ENCODE data around the gene DIP2C.
"Not testable (repeated sequence)": the region's sequence is repeated elsewhere in the genome, so short reads cannot be mapped to it uniquely, and the experiment has no call there.

The DIP2C gene

DNA sequence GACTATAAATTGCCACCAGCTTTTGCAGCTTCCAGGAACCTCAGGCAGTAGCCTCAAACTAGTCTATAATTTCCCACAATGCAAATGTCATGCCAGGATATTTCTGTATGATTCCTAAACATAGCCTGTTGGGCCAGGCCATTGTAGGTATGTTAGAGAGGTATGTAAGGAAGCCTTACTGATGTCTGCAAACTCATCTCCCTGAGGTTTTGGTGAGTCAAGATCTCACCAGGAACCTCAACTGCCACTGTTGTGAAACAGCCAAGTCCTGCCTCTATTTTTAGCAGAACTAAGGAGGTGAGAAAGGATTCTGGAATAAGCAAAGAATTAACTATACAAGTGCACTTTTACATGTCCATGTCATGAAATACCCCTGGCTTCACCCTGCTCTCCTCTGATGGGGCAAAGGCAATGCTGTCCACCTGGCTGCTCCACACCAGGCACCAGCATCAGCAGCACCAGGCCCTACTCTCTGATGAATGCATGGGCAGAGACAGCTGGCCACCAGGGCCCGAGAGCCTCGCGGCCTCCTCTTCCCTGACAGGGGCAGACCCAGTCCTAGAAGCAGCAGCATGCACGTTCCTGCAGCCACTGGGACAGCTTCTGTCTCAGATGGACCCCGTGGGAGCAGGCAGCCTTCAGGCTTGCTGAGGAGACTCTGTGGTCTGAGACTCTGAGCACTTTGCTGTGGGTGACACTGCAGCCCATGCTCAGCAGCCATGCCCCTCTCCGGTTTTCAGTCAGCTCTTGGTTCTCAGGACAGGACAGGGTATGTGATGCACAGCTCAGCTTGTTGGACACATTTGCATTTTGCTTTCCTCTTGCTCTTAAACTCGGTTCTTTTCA, 407.0 kb downstream of the DIP2C start:
- no peak for DNase-seq

DNA sequence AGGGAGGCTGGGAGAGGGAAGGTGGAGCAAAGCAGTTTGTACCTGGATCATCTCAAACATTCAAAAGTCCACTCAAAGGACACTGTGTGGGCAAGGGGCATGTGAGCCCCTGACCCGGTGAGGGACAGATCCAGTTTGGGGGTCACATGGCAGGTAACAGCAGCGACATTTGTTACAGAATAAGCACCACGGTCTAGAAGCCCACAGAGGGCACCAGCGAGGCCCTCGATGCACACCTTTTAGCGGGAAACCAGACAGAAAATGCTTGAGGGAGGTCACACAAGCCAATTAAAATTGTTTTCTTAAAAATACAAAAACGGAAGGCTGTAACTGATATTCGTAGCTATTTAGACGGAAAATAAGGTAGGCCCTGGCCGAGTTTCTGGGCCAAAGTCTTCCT, 409.8 kb downstream of the DIP2C start:
- no peak for DNase-seq

DNA sequence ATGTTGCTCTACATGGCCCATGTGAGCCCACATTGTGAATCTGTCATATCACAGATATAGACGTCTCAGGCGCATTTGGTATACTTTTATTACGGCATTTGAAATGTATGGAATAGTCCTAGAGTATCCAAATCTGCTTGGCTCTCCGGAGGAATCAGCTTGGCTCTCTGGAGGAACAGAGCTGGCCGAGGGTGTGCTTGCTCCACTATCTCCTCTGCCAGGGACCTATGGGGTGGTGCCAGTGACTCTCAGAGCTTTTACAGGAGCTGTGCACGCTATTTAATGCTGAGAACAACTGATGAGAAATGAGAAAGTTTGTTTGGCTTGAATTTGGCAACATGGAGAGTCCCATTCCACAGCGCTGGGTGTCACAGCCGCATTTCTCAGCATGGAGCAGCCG, 410.2 kb downstream of the DIP2C start:
- DNase-seq = no peak

DNA sequence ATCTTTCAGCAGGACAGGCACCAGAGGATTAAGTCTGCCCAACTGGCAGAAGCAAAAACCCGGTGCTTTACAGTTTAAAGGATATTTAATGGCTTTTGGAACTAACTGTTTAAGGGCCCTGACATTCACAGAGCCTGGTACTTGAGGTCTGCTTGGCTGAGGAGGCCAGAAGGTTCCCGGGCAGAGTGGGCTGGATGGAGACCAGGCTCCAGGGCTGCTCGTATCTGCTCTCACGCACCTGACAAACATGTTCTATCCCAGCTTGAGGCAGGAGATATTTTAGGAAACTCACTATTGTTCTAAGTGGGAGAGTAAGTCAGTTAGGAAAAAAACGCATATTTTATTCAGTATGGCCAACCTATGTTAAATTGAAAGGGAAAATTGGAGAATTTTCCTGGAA, 410.8 kb downstream of the DIP2C start:
- DNase-seq = no peak

DNA sequence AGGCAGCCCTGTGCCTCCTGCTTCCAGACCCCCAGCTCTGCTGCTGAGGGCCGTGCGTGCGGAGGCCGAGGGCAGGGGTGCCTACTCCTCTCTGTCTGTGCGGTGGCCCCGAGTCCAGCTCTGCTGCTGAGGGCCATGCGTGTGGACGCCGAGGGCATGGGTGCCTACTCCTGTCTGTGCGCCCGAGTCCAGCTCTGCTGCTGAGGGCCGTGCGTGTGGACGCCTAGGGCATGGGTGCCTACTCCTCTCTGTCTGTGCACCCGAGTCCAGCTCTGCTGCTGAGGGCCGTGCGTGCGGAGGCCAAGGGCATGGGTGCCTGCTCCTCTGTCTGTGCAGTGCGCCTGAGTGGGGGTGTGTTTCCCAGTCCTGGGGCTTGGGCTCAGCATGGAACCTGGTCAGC, 411.5 kb downstream of the DIP2C start:
- no peak for DNase-seq

DNA sequence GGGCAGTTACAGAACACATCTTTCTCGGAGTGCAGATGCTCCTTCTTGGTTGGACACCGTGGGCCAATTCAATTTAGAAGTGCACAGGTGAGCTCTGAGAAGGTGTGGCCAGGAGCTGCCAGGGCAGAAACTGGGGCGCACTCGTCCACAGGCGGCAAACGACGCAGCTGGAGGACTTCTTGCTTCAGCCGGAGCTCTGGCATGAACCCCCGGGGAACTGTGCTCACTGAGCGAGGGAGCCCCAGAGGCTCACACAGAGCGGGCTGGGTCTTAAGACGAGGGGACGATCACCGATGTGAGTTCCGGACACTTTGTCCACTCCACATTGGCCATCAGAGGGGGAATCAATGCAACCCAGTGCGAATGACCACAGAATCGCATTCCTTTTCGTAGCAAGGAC, 413.8 kb downstream of the DIP2C start:
- no peak for DNase-seq

DNA sequence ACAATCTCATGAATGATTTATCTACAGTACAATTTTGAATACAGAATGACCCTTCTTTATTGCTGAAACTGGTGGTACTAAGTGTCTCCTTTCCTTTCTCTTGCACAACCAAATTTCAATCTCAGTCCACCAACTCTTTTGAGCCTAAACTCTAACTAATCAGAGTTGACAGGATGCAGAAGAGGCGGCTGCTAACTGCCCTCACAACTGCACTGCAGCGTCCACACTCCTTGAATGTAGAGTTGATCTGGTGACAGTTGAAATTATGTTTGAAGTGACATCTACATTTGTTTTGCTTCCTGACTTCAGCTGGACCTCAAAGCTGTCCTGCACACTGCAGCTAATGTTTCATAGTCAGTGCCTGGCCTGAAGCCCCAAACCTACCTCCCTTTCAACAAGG, 414.6 kb downstream of the DIP2C start:
- no peak for DNase-seq

DNA sequence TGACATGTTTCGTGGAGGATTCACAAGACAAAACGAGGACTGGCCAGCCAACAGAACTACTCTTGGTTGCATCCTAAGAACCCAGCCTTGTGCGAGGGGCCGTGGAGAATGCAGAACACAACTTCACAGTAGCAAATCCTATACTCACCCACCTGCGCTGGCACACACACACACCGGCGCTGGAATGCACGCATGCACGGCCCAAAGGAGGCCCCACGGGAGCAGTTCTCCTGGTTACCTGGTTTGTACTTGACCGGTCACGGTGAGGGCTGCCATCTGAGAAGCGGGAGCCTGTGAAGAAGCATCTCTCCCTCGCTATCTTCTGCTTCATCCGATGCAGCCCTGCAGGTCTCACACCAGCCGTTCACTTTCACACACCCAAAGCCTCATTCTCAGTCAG, 416.4 kb downstream of the DIP2C start:
- DNase-seq = no peak

DNA sequence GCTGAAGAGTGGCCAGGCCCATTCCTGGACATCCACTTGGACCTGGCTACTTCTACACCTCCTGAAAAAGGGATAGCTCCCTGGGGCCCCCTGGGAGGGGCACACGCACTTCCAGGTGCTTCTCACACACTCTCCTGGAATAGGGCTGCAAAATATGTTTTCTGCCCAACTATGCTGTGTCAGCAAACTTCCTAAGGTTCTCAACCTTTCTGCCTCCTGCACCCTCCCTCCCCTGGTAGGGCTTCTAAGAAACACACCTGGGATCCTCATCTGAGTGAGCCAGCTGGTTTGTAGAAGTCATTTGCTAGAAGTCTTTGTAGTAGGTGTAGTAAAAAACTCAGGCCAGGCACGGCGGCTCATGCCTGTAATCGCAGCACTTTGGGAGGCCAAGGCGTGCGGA, 417.7 kb downstream of the DIP2C start:
- no peak for DNase-seq

DNA sequence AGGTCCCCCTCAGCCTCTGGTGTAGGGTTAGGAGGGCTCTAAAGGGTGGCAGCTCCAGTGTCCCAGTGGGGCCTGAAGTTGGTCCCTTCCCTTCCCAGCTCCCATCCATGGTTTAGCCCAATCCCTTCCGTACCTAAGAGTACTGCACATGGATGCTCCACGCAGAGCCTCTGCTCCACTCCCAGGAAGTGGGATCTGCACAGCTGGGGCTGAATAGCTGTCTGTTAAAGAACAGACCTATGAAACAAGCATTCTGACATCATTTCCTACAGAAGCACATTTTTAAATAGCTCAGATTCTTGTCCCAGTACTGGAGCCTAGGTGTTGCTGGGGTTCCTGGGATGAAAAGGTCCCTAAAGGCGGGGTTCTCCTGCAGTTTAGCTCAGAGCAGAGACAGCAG, 418.3 kb downstream of the DIP2C start:
- no peak for DNase-seq

DNA sequence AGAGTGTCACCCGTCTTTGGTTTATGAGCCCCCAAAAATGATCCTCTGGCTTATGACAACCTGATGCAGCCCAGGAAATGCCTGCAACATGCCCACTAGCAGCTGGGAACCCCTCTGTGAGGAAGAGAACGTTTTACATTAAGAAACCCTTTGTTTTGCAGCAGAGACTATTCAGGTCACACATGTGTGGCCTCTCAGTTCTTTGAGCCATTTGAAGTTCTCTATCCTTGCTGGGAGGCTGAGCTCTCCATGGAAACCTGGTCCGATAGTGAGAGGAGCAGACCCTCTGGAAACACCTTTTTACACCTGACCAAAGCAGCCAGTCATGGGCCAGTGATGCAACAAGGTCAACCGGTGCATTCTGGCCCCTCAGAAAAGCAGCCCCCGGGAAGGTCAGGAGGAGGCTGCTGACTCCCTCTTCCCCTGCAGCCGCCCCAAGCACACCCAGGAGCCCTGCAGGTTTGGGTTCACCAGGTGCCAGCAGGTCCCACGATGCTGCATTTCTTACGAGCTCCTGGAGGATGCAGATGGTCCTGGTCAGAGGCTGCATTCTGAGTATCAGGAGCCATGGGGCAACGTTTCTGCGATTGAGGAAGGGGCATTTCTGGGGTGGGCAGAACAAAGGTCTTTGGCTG, 419.9 kb downstream of the DIP2C start:
- DNase-seq = no peak

DNA sequence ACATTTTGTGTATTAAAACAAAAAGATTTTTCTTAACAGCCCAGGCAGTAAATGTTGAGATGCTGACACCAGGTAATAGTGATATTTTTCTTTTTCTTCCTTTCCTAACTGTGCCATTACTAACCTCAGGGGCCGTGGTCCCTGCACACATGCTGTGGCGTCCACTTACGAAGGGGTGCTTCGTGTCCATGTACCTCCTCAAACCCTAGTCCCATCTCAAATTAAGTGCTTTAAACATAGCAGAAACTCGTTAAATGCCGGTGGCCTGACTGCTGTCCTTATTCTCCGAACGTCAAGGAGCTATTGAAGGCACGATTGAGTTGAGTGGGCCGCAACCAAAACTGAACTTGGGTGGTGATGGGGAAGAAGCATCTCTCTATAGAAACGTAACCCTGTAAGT, 421.8 kb downstream of the DIP2C start:
- DNase-seq = no peak

DNA sequence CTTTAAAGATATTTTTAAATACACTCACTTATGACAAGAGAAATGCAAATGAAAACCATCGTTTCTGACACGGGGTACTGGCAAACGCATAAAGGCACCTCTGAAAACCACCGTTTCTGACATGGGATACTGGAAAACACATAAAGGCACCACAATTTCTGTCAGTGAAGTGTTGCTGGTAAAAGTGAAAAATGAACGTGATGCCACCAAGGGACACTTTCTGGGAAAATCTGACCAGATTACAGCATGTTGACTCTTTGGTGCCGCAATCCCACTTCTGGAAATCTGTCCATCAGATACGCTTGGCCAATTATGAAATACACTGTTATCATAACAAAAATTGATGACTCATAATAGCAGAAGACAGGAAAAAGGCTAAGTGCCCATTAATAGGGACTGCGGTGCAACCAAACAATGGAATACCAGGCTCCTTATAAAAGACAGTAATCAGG, 422.5 kb downstream of the DIP2C start:
- no peak for DNase-seq

DNA sequence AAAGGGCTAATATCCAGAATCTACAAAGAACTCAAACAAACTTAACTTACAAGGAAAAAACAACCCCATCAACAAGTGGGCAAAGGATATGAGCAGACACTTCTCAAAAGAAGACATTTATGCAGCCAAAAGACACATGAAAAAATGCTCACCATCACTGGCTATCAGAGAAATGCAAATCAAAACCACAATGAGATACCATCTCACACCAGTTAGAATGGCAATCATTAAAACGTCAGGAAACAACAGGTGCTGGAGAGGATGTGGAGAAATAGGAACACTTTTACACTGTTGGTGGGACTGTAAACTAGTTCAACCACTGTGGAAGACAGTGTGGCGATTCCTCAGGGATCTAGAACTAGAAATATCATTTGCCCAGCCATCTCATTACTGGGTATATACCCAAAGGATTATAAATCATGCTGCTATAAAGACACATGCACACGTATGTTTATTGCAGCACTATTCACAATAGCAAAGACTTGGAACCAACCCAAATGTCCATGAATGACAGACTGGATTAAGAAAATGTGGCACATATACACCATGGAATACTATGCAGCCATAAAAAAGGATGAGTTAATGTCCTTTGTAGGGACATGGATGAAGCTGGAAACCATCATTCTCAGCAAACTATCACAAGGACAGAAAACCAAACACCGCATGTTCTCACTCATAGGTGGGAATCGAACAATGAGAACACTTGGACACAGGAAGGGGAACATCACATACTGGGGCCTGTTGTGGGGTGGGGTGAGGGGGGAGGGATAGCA, 423.5 kb downstream of the DIP2C start:
- not testable (repeated sequence) for DNase-seq

DNA sequence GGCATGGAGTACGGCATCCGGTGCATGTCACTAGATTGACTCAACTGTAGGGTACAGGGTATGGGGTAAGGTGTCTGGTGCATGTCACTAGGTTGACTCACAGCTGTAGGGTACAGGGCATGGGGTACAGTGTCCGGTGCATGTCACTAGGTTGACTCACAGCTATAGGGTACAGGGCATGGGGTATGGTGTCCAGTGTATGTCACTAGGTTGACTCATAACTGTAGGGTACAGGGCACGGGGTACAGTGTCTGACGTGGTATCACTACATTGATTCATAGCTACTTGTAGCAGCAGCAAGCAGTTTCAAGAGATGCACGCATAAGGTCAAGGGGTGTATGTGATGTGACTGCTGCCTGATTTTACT, 424.4 kb downstream of the DIP2C start:
- DNase-seq = not testable (repeated sequence)

DNA sequence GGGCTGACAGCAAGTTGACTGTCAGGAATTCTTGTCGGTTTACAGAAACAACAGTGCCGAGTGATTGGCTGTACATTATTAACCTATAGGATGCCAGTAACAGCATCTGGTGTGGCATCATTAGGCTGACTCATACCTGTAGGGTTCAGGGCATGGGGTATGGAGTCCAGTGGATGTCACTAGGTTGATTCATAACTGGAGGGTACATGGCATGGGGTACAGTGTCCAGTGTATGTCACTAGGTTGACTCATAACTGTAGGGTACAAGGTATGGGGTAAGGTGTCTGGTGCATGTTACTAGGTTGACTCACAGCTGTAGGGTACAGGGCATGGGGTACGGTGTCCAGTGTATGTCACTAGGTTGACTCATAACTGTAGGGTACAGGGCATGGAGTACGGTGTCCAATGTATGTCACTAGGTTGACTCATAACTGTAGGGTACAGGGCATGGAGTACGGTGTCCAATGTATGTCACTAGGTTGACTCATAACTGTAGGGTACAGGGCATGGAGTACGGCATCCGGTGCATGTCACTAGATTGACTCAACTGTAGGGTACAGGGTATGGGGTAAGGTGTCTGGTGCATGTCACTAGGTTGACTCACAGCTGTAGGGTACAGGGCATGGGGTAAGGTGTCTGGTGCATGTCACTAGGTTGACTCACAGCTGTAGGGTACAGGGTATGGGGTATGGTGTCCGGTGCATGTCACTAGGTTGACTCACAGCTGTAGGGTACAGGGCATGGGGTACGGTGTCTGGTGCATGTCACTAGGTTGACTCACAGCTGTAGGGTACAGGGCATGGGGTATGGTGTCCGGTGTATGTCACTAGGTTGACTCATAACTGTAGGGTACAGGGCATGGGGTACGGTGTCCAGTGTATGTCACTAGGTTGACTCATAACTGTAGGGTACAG, 425.1 kb downstream of the DIP2C start:
- DNase-seq = not testable (repeated sequence)

DNA sequence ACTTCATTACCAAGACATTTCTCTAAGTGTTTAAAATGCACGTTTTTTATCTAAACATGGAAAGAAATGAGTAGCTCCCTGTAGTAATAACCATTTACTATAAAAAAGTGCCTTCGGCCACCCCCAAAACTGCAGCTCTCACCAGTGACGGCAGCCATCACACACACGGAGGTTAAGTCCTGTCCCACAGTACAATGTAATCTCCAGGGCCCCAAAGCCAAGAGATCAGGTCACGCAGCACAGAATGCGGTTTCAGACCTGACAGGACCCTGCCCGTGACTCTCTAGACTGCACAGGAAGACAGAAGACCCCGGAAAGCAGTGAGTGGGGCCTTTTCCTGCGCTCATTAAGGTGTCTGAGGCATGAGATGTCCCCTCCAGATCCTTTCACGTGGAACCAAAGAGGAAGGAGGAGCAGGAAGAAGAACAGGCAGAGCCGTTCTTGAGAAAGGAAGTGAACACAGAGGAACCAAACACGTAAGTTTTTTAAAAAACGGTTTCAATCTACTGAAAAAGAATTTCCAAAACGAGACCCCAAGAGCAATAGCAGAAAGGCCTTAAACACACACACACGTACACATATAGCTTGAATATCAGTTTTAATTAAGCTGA, 428.5 kb downstream of the DIP2C start:
- no peak for DNase-seq

DNA sequence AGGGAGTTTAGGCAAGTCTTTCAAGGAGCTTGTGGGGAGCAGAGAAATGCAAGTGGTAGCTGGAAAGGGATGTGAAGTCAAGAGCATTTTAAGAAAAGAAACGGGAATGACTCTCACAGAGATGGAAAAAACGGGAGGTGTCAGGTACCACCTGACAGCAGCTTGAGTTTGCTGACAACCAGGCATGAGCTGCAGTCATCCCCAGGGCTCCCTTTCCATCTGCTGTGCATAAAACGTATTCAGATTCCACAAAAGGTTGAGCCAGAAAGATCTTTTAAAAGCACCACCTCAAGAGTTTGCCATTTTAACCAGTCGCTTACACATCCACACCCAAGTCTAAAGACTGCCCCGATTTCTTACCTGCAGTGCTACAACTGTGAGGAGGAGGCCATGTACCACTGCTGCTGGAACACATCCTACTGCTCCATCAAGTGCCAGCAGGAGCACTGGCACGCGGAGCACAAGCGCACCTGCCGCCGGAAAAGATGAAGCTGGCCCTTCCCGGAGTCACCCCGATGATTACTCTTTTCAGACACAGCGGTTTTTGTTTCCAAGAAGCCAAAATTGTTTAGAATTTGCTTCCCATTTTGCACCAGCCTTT, 437.4 kb downstream of the DIP2C start:
- DNase-seq = no peak

DNA sequence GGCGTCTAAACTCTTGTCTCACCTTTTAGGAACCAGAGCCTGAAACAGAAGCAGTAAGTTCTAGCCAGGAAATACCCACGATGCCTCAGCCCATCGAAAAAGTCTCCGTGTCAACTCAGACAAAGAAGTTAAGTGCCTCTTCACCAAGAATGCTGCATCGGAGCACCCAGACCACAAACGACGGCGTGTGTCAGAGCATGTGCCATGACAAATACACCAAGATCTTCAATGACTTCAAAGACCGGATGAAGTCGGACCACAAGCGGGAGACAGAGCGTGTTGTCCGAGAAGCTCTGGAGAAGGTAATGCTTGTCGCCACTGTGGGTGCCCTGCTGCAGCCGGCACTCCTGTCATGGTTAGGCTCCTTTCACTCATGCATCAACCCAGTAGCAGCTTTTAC, 441.2 kb downstream of the DIP2C start:
- no peak for DNase-seq

DNA sequence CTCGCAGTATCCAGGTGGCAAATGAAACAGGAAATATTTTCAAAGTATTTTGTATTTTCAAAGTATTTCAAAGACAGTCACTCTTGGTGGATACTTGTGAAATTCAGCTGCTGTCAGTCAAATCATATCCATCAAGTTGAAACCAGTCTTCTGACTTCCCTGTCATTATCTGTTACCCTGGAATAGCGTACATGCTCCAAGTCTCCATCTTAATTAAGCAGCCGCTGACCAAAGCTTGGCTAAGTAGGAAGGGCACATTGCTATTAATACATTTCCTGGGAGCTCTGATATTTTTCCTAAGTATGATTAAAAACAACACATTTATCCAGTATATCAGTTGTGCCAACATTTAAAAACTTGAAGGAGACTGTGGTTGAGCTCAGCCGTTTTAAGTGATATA, 442.0 kb downstream of the DIP2C start:
- no peak for DNase-seq

DNA sequence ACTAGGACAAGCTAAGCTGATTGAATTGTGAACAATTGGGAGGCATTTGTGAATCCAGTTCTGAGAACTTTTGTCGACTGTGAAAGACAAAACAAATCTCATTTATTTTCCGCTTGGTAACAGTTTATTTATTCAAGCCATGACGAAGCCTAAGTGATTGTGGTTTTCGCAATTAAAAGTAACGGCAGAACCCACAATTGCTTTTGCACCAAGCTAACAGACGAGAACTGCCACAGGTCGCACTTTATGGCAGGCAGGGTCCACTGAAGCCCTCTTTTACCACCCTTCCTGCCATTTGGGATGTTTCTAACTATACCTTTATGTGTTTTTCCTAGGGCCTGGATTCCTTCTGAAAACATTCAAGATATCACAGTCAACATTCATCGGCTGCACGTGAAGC, 443.0 kb downstream of the DIP2C start:
- DNase-seq = no peak

DNA sequence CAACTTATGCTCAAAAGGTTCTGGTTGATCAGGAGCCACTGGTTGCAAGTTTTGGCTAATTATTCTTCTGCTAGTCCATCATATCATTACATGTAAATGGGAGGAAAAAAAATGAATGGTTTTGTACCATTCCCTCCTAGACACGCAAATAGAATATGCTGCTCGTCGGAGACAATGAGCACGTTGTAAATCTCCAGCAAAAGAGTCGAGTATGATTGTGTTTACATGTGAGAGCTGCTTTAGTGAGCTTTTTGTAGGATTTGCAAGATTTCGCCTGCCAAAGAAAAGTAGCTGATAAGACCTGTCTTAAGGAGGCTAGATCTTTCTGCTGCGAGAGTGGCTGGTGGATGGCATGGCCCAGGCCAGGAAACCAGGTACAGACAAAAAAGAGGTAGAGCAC, 445.2 kb downstream of the DIP2C start:
- no peak for DNase-seq
